Ishikawa (cell line): ENCODE results near the gene ANXA8.

Source experiments
- CEBPB ChIP-seq: IDR thresholded peaks from 2 replicates; pipeline ENCODE4 v1.6.1; 2012
- CREB1 ChIP-seq: IDR thresholded peaks from 2 replicates; pipeline ENCODE4 v1.6.1; 2012; ENCODE audit warnings: low read depth
- EGR1 ChIP-seq: IDR thresholded peaks from 2 replicates; pipeline ENCODE4 v1.6.1; 2012
- EP300 ChIP-seq: IDR thresholded peaks from 2 replicates; pipeline ENCODE4 v1.6.1; 2012; ENCODE audit warnings: borderline replicate concordance
- FOXM1 ChIP-seq: IDR thresholded peaks from 2 replicates; pipeline ENCODE4 v1.6.1; 2012; ENCODE audit warnings: low read depth, borderline replicate concordance
- MAX ChIP-seq: IDR thresholded peaks from 2 replicates; pipeline ENCODE4 v1.6.1; 2012
- NFIC ChIP-seq: IDR thresholded peaks from 2 replicates; pipeline ENCODE4 v1.6.1; 2012
- RAD21 ChIP-seq: IDR thresholded peaks from 2 replicates; pipeline ENCODE4 v1.6.1; 2012; ENCODE audit warnings: low read depth
- REST ChIP-seq: IDR thresholded peaks from 2 replicates; pipeline ENCODE4 v1.6.1; 2012; ENCODE audit warnings: low read depth, mild to moderate bottlenecking
- TAF1 ChIP-seq: IDR thresholded peaks from 2 replicates; pipeline ENCODE4 v1.6.1; 2012; ENCODE audit warnings: low read depth, mild to moderate bottlenecking
- TCF12 ChIP-seq: IDR thresholded peaks from 2 replicates; pipeline ENCODE4 v1.6.1; 2012; ENCODE audit warnings: low read depth
- TEAD4 ChIP-seq: IDR thresholded peaks from 2 replicates; pipeline ENCODE4 v1.6.1; 2012
- USF1 ChIP-seq: IDR thresholded peaks from 2 replicates; pipeline ENCODE4 v1.6.1; 2012
- YY1 ChIP-seq: IDR thresholded peaks from 2 replicates; pipeline ENCODE4 v1.6.1; 2012; ENCODE audit warnings: low read depth
- ZBTB7A ChIP-seq: IDR thresholded peaks from 2 replicates; pipeline ENCODE4 v1.6.1; 2012; ENCODE audit warnings: low read depth

The ANXA8 gene

GRCh38 chr10:47442351-47442750 lies 41.6 kb downstream of the ANXA8 start:
- TF ChIP-seq YY1 (no peak), REST (no peak), CREB1 (no peak), RAD21 (no peak)

- TF ChIP-seq MAX (no peak), EGR1 (no peak), EP300 (no peak), RAD21 (no peak), TEAD4 (no peak), FOXM1 (no peak), CREB1 (no peak), CEBPB (no peak), TCF12 (no peak), USF1 (no peak), YY1 (no peak), TAF1 (no peak)
Measured at GRCh38 chr10:47441938-47442337, 42.0 kb downstream of the ANXA8 start.

GRCh38 chr10:47440207-47440606 lies 43.7 kb downstream of the ANXA8 start:
- TF ChIP-seq REST, result no peak
- peak; percentile 15; the same call in 1 of the 2 replicates for TF ChIP-seq RAD21

GRCh38 chr10:47438857-47439474 lies 44.9 kb downstream of the ANXA8 start:
- TF ChIP-seq RAD21 (peak; percentile 63), FOXM1 (no peak)

GRCh38 chr10:47435081-47435480 lies 48.8 kb downstream of the ANXA8 start:
- TF ChIP-seq CEBPB (no peak), RAD21 (no peak), TCF12 (no peak), TAF1 (no peak), NFIC (no peak), USF1 (no peak), EP300 (no peak)

GRCh38 chr10:47425813-47426419 lies 58.0 kb downstream of the ANXA8 start:
- TF ChIP-seq FOXM1 (no peak), TCF12 (no peak), YY1 (no peak), ZBTB7A (no peak), NFIC (no peak), EGR1 (no peak), TAF1 (no peak), MAX (no peak), REST (no peak), CEBPB (no peak), CREB1 (no peak), EP300 (no peak), USF1 (no peak), RAD21 (no peak)
